ENCODE data around the gene KIF6.

The KIF6 gene

DNA sequence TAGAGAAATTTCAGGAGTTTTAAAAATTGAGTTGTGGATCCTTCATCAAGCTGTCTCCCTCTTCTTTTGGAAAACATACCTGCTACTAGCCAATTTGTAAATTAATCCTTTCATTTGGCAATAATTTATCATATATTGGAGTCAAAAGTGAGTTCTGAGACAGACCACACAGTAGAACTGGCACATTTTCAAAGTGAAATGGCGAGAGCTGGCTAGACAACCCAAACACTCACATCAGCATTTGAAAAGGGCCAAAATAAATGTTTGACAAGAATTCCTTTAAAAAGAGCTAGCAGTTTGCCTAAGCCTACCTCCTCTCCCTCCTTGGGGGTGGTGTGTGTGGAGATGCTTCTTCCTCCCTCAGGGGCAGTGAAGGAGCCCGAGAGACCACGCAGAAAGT lies 354.8 kb downstream of the KIF6 start:
- no peak for DNase-seq

DNA sequence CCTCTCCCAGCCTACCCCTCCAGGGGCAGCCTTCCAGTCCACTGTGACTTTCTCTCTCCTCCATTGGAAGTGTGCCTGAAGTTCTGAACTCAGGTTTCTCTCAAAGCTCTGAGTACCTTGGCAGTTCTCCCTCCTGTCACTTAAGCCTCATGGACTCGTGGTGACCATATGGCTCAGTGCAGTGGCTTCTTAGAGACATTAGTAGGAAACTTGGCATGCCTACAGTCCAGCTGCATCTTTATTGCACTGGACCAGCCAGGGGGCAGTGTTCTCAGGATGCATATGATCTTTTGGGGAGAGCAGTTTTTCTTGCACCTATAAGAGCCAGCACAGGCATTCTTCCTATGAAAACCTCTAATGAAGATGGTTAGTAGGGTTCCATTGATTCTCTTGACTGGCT lies 355.2 kb downstream of the KIF6 start:
- DNase-seq: no peak

GRCh38 chr6:39367700-39368099 lies 357.5 kb downstream of the KIF6 start:
- no peak for DNase-seq

DNA sequence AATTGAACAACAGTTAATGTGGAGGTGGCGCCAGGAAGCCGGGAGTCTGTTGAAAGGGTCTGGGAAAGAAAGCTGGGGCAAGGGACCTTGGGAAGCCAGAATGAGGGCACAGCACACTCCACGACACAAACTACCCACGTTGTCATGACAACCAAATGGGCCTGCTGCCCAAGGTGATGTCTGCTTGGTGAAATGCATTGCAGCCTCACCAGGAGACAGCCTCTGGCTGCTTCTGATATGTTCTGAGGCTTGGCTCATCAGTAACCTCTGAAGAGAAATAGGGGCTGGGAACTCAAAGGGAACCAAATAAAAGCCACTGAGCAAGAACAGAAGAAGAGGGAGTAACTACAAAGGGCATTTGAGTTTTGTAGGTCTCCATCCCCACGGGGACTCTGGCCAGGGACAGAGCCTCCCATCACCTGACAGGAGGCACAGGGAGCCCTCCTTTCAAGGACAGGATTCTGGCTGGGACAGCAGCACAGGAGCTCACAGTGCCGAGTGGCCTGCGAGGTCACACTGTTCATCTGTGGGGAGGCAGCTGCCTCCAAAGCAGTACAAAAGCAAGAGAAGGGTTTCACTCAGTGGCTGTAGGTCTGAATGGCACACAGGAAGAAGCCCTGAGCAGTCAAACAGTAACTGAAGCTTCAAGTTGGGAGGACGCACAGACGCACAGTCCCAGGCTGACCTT lies 358.1 kb downstream of the KIF6 start:
- DNase-seq: peak; percentile 41

DNA sequence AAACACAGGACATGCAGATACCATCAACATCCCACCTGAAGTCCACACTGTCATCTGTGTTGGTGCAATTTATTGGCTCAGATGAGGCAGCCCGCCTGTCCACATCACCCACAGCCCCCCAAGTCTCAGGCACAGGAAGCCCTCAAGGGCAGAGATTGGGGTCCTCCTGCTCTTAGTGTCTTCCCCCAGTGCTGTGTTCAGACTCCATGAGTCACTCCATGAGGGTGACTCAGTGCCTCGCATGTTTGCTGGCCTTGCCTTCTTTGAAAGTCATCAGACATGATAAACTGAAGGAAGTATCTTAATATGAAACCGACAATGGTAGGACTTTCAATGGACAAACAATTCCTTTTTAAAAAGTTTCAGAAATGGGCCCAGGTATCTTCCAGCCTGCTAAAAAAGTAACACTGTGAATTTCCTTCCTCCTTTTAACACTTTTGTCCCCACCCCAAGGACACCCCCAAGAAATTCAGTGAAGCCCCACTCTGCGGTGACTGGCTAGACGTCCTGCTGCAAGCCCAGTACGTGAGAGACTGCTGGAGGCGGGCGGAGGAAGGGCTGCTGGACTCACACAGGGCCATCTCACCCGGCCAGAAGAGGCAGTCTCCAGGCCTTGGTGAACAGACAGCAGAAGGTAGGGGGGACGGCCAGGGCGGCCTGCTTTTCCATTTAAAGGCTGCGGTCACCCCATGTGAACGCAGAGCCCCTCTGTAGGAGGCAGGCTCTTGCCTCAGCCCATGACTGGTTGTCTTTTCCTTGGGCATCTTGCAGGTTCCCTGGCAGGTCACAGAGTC lies 359.7 kb downstream of the KIF6 start:
- peak; percentile 73 for DNase-seq

GRCh38 chr6:39363280-39363679 lies 361.9 kb downstream of the KIF6 start:
- DNase-seq: no peak

DNA sequence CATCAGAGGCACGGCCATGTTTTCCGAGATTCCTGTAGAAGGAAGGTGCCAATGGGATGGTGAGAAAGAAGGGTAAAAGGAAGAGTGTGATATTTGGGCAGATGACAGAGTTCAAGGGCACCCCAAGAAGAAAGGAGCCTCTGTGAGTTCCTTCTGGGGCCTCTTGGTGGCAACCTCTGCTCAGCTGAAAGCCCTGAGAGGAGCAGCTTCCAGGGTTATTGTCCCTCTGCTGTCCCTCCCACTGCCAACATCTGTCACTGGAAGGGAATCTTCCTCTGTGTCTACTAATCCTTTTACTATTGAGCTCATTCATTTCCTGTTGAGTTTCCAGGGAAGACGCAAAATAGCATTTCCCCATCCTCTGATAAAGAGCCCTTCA lies 362.7 kb downstream of the KIF6 start:
- DNase-seq: peak; percentile 75

- peak; percentile 70 for DNase-seq
Observed at GRCh38 chr6:39361657-39362486, 363.3 kb downstream of the KIF6 start.

GRCh38 chr6:39360378-39360777 lies 364.8 kb downstream of the KIF6 start:
- DNase-seq: no peak

- peak; percentile 56 for DNase-seq
Observed at GRCh38 chr6:39357998-39358686, 367.1 kb downstream of the KIF6 start.

DNA sequence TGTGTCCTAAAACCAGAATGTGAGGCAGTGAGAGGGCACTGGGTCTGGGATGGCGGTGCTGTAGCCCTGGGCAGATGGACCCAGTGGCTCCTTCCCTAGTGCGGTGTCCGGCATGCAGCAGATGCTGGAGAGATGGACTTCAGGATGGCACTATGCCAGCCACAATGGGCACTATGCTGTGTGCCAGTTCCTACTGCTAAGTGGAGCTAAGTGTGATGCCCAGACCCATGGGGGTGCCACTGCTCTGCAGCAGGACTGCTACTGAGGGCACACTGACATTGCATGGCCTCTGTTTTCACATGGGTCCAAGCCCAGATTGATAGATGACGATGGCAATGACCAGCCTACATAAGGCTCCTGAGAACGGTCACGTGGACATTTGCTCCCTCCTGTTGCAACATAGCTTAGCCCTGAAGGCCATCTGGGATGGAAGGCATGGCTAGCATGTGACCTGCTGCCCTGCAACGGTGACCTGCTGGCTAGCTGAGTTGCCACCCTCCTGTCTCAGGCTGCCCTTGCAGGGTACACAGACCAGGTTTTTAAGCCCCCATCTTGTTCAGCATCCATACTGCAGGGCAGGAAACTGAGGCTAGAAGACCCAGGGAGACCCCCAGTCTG lies 371.4 kb downstream of the KIF6 start:
- DNase-seq: no peak

- DNase-seq: no peak
Observed at GRCh38 chr6:39350723-39351505, 374.3 kb downstream of the KIF6 start.

DNA sequence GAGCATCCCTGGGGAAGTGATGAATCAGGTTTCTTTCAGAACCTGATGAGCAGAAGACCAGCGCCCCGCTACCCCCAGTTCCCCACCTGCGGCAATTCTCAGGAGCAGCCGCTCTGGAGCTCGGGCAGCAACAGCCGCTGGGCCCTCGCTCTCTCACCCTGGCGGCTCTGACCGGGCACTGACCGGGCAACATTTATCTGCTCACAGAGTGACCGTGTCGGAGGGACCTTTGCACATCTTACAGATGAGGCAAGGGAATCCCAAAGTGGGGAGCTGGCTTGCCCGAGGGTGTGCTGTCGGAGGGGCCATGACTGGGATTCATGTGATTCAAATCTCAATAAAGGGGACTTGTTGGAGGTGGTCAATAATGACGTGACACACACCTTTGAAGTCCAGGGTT lies 376.5 kb downstream of the KIF6 start:
- DNase-seq: no peak

DNA sequence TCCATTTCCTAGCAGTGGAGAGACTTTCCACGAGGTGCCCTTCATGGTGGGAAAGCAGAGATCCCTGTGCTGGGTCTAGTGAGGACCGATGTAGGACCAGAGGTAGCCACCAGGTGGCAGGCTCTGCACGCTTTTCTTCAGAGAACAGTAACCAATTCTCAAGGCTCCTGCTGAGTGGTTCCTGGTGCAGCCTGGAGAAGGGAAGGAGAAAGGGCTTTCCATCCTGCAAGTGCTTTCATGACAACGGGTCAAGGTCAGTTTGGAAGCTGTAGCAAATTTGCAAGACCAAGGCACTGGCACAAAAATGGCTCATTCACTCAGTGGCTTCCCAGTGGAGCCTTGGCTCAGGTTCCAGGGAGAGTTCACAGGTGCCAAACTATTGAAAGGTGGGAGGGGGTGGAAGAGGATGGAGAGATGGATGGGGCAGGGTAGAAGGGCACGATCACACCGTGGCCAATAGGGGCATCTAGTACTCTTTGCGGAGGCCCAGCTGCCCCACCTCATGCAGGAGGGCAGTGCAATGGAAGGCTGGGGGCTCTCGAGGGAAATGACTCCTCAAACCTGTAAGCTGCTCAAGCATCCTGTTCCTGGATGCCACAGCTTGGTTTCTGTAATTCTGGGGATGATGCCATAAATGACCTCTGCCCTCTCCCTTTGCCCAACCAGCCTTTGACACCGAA lies 377.2 kb downstream of the KIF6 start:
- peak; percentile 66 for DNase-seq

GRCh38 chr6:39347206-39347605 lies 378.0 kb downstream of the KIF6 start:
- DNase-seq: no peak

- DNase-seq: no peak
Observed at GRCh38 chr6:39344821-39345280, 380.4 kb downstream of the KIF6 start.

DNA sequence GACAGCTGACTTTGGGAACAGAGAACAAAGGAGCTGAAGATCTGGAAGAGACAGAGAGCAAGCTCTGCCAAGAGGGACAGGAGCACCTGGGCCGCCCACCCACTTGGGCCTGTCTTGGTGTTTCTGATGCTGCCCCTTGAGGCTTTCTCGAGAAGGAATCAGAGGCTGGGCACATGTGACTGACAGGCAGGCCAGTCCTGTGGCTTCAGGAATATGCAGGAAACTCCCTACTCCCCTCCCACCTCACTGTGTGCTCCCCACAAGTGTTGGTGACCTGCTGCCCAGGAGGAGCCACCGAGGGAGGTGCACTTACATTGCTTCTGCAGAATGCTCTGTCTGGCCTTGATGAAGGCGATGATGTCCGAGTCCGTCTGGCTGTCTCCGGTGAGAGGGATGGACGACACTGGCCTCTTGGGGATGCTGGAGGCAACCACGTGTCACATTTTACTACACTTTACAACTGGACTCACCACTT lies 381.8 kb downstream of the KIF6 start:
- DNase-seq: no peak

DNA sequence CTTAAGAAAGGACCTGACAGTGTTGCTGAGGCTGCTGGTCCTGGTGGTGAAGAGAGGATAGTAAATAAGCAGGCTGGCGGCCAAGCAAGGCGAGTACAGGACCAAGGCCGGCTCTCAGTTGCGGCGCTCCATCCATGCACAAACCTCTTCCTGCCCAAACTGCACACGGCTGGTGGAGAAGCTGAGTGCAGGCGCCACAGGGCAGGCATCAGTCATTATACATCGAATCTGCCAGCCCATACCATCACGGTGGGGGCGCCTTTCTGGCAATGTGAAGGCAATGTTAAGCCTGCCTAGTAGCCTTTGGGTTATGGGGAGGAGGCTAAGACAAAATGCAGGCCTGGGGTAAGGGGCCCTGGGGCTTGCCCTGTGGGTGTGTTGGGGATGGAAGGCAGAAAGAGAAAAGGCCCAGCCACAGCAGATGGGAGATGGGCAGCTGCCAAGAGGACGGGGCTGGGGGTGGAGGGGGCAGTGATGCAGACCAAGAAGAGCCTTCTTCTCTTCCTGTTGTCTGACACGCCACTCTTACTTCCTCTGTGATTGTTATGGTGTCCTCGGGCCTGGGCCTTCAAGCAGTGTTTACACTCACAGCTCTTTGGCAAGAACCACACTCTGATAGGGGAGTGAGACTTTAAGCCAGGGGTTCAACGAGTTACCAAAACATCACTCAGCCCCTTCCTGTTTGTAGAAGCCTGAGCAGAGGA lies 382.4 kb downstream of the KIF6 start:
- DNase-seq: no peak

DNA sequence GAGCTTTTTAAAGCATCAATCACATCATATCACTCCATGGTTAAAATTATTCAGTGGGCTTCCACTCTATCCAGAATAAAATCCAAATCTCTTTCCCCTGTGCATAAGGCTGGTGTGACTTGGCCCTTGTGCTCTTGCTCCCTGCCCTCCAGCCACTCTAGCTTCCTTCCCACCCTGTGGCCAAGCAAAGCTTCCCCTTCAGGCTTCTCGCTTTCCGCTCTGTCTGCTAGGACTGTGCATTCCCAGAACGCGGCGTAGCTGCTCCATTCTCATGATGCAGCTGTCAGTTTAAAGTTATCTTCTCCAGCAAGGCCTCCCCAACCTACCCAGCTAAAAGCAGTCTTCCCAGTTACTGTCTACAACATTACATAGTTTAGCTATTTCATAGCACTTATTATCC lies 383.3 kb downstream of the KIF6 start:
- DNase-seq: no peak

DNA sequence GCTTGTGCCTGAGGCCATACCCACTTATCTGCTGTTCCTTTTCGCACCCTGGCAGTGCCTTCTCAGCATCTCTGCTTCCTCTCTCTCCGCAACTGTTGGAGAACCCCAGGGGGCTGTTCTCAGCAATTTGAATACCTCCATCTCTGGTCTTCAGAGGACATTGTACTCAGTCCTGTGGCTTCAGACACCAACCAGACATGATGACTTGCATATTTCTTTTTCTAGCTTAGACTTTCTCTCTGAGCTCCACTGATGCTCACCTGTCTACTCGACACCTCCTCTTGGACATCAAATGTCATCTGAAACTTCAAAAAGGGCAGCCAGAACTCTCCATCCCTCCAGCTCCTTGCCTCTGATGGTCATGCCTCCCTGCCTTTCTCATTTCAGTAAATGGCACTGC lies 383.9 kb downstream of the KIF6 start:
- DNase-seq: no peak
